Stomach (tissue), 4 donors: ENCODE data around the gene TNS3.

Experiments used
- EP300 ChIP-seq: sonication (generic); formaldehyde crosslinking; IDR thresholded peaks from one replicate; pipeline ENCODE4 v1.6.1; 2017; ENCODE audit warnings: antibody characterized with exemption
- TF ChIP-seq, protein P1 (sequence below), 7 experiments: fragments of 450-650 bp in 4 of 7; fragments of 200-600 bp in 3 of 7; sonication (generic) in 3 of 7; IDR thresholded peaks; one replicate each; pipeline ENCODE4 v1.5.1; 2016 to 2019; ENCODE audit warnings: antibody characterized with exemption in 7 of 7, control low read depth in 2 of 7, mild to moderate bottlenecking in 1 of 7

DNA sequence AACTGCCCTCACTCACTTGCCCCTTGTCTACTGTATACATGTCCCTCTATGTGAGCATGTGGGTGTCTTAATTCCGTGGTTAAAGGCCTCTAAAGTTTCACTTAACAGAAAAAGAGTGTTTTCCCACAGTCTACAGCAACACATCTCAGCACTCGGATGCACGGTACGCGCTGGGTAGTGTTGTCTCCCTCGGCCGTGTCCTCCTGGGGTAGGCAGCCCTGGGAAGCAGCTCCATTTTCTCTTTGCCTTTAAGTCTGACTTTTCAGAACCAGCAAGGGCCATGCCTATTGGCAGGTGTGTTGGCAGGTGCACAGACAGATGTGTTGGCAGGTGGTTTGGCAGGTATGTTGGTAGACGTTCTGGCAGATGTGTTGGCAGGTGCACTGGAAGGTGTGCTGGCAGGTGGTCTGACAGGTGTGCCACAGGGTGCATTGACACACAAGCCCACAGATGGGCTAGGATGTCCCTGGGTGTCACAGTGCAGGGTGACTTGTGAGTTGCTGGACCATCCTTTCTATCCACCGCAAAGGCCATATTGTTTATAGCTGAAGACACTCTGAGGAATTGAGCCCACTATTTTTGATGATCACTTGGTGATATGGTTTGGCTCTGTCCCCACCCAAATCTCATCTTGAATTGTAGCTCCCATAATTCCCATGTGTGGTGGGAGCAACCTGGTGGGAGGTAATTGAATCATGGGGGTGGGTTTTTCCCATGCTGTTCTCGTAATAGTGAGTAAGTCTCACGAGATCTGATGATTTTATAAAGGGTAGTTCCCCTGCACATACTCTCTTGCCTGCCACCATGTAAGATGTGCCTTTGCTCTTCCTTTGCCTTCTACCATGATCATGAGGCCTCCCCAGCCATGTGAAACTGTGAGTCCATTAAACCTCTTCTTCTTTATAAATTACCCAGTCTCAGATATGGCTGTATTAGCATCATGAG, 296.9 kb downstream of the TNS3 start:
- TF ChIP-seq EP300, result no peak
- TF ChIP-seq, protein P1, sequence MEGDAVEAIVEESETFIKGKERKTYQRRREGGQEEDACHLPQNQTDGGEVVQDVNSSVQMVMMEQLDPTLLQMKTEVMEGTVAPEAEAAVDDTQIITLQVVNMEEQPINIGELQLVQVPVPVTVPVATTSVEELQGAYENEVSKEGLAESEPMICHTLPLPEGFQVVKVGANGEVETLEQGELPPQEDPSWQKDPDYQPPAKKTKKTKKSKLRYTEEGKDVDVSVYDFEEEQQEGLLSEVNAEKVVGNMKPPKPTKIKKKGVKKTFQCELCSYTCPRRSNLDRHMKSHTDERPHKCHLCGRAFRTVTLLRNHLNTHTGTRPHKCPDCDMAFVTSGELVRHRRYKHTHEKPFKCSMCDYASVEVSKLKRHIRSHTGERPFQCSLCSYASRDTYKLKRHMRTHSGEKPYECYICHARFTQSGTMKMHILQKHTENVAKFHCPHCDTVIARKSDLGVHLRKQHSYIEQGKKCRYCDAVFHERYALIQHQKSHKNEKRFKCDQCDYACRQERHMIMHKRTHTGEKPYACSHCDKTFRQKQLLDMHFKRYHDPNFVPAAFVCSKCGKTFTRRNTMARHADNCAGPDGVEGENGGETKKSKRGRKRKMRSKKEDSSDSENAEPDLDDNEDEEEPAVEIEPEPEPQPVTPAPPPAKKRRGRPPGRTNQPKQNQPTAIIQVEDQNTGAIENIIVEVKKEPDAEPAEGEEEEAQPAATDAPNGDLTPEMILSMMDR (IDR thresholded peaks at IDR 0.05), result no peak
